Right renal cortex interstitium (tissue), 3 donors: ENCODE results near the gene KLF7. TPM values are rescaled to one million over a fixed set of nuclear protein-coding genes. Genes with fewer than 3 reads are reported as not detected.
"Not testable (repeated sequence)": the region's sequence is repeated elsewhere in the genome, so short reads cannot be mapped to it uniquely, and the experiment has no call there.

Source experiments
- DNase-seq, 3 donors: peaks; one replicate each; pipeline ENCODE4 v3.0.0-alpha.2; 2013; ENCODE audit warnings: low read depth in 3 of 3, low spot score in 2 of 3
- polyA plus RNA-seq, 3 donors: library from polyadenylated mRNA; unstranded; fragments of 120-200 nt; gene quantifications; one replicate each; pipeline ENCODE4 v1.2.1, GENCODE V29; 2013; ENCODE audit not compliant: insufficient read length in 3 of 3

The KLF7 gene
- polyA plus RNA-seq, 3 donors = 20.9 to 22.6 (median 21.3) TPM

DNA sequence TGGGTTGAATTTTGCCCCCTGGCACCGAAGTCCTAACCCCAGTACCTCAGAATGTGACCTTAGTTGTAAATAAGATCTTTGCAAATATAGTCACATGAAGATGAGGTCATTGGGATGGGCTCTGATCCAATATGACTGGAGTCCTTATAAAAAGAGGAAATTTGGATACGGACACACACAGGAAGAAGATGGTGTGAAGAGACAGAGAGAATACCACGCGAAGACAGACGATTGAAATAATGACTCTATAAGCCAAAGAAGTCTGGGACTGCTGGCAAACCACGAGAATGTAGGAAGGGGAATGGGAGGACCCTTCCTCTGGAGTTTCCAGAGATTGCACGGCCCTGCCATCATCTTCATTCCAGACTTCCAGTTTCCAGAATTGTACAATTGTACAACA is 127.9 kb downstream of the KLF7 start:
- no peak for DNase-seq

DNA sequence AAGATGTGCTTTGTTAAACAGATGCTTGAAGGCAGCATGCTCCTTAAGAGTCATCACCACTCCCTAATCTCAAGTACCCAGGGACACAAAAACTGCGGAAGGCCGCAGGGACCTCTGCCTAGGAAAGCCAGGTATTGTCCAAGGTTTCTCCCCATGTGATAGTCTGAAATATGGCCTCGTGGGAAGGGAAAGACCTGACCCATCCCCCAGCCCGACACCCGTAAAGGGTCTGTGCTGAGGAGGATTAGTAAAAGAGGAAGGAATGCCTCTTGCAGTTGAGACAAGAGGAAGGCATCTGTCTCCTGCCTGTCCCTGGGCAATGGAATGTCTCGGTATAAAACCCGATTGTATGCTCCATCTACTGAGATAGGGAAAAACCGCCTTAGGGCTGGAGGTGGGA is 128.7 kb downstream of the KLF7 start:
- DNase-seq = not testable (repeated sequence)

DNA sequence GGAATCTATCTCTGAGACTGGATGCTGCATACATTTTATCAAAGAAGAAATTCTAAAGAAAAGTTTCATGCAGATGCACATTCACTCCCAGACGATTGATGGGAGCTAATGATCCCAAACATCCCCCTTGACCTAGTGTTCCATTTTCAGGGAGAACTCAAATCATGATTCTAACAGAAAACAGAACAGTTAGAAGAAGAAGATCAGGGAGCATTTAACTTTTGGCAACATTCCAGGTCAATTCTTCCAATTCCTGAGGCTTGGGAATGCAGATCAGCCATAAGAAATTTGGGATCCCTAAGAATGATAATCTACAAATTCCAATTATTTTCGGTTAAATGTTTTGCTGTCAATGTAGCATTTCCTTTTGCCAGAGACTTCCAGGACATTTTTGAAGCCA is 129.9 kb downstream of the KLF7 start:
- no peak for DNase-seq

DNA sequence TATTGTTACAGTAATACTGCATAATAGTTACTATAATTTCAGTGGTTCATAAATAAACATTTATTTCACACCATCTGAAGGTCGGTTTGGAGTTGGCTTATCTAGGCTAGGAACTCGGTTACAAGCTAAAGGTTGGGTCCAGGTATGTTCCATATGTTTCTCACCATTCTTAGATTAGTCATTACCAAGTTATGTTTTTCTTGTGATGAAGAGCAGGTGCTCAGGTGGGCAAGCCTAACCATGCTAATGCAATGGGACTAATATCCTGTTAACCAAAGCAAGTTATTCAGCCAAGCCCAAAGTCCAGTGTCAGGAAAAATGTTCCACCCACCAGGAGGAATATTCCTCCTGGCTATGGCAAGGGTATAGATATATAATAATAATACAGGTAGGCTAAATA is 133.3 kb downstream of the KLF7 start:
- no peak for DNase-seq

Other genes with a start within 250 kb of the KLF7 start
- 1 to 10 TPM; 1.2 to 1.6 (median 1.3) TPM for gene CPO, start 226.4 kb downstream of the KLF7 start, polyA plus RNA-seq